ENCODE data around the gene TMEM156.
A peak's percentile ranks its signal among the peaks of the same experiment; 100 is the strongest.

Gene TMEM156

DNA sequence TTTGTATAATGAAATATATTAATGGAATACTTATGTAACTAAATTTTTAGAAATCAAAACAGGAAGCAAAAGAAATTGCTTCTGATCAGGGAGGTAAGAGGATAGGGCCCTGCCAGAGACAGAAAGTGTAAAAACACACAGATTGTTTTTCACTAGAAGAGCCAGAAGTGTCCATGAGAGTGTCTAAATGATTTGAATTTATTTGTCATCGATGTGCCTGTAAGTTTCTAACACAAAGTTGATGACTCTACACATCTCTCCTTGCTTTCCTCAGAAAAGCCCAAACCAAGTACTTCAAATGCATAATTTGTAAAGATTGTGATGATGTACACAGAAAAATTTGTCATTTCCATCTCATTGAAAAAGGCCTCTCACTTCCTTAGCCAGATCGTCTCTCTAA is 80.6 kb downstream of the TMEM156 start:
- ChIA-PET POLR2A (interaction anchor here (0.6 kb wide), 1 partner anchor 166 kb away, joined by 4 read pairs; no protein-coding TSS in a partner anchor), CTCF (interaction anchor here (0.9 to 5.9 kb wide), 3 partner anchors 13 to 184 kb away, joined by 3 to 33 read pairs (median 12); no protein-coding TSS in a partner anchor)
- TF ChIP-seq CTCF (IDR thresholded peaks at IDR 0.05; ENCODE audit: insufficient read depth, low read length, missing control alignments), result no peak
- no peak for DNase-seq (ENCODE audit: low read depth, low spot score)
- H3K4me3 ChIP-seq (ENCODE audit: low read depth, low read length), result no peak overlapping the region

DNA sequence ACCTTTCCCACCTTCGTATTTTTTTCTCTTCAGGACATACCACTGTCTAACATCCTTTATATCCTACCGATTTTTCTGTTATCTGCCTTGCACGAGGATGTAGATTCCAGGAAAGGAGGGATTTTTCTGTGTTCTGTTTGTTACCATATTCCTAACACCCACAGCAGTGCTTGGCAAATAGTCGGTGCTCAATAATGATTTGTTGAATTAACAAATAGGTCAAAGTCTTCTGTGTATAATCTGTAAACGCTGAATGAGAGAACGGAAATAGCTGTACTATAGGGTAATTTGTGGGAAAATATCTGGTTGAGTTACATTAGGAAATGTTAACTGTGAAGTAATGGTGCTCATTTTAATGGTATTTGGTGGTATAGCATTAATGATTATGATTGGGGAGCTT is 81.5 kb downstream of the TMEM156 start:
- ChIA-PET CTCF (interaction anchor here (1.2 to 5.9 kb wide), 3 partner anchors 14 to 185 kb away, joined by 3 to 33 read pairs (median 12); no protein-coding TSS in a partner anchor), POLR2A (no interaction called here)

DNA sequence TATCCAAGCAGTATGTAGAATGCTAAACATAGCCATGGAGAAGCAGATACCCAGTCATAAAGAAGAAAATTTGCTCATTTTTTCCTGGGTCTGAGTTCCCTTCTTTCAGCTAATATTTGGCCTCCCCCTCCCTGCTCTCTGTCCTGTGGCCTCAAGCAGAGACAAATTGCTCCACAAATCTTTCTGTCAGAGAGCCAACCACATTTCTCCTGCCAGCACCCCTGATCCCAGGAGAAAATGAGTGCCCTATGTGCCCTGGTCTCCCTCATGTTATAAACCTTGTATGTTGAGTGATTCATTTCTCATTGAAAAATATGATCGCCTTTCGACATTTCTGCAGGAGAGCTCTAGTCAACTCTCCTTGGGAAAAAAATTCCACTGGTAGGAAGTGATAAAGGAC is 82.0 kb downstream of the TMEM156 start:
- no peak for DNase-seq (ENCODE audit: low read depth, low spot score)
- no peak for TF ChIP-seq CTCF (IDR thresholded peaks at IDR 0.05; ENCODE audit: insufficient read depth, low read length, missing control alignments)

More for the DNA sequence above, 81.5 kb downstream of the TMEM156 start:
- H3K4me3 ChIP-seq (ENCODE audit: low read depth, low read length), result no peak overlapping the region
- no peak for DNase-seq (ENCODE audit: low read depth, low spot score)
- no peak for TF ChIP-seq CTCF (IDR thresholded peaks at IDR 0.05; ENCODE audit: insufficient read depth, low read length, missing control alignments)

DNA sequence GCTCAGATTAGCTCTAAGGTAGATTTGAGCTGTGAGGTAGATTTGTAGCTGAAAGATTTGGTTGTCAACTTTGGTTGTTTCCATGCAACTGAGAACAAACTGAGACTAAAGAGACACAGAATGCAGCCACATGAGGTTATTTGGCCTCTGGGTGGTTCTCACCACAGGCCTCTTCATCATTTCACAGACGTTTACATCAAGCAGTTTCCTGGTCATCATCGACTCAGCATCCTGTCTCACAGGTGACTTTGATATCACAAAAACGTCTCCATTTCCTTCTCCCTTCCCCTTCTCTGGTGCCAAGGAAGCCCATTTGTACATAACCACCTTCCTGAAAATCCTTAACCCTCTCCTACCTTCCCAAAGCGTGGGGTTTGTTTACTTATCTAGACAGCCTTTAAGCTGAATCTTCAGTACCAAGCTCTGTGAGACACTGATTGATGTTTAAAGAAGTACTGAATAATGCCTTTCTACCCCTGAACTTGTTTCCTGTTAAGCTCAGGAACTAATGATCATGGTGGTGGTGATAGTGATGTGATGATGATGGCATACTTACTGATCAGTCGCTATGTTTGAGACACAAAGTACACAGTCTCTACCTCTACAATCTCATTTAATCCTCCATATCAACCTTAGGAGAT is 82.7 kb downstream of the TMEM156 start:
- H3K4me3 ChIP-seq (ENCODE audit: low read depth, low read length), result no peak overlapping the region
- DNase-seq (ENCODE audit: low read depth, low spot score), result no peak
- POLR2A ChIA-PET, result interaction anchor here (1.0 kb wide), 1 partner anchor 32 kb away, joined by 3 read pairs; no protein-coding TSS in a partner anchor
- no peak for TF ChIP-seq CTCF (IDR thresholded peaks at IDR 0.05; ENCODE audit: insufficient read depth, low read length, missing control alignments)
- CTCF ChIA-PET, result interaction anchor here (0.6 to 5.9 kb wide), 6 partner anchors 10 to 189 kb away, joined by 3 to 33 read pairs (median 4); no protein-coding TSS in a partner anchor

More for the DNA sequence above, 82.0 kb downstream of the TMEM156 start:
- CTCF ChIA-PET, result interaction anchor here (0.6 to 5.9 kb wide), 7 partner anchors 9 to 190 kb away, joined by 3 to 33 read pairs (median 3); no protein-coding TSS in a partner anchor
- POLR2A ChIA-PET, result no interaction called here
- no peak overlapping the region for H3K4me3 ChIP-seq (ENCODE audit: low read depth, low read length)

DNA sequence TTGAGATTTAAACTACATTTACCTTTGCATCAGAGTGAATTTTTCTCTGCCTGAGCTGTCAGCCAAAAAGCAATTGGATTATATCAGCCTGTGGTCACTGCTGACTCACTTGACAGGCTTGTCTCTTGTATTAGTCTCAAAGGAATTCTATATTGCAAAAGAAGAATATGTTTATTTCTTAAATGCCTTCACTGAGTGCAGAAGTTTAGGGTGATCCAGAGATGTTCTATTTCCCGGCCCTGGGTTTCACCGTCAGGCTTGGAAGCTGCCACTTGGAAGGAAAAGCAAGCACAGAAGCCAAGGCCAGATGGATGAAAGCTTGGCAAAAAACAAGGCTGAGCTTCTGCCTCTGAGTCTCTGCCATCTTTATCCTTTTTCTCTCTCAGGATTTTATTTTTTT is 83.7 kb downstream of the TMEM156 start:
- TF ChIP-seq CTCF (IDR thresholded peaks at IDR 0.05; ENCODE audit: insufficient read depth, low read length, missing control alignments), result no peak
- peak; percentile 78 for DNase-seq (ENCODE audit: low read depth, low spot score)
- POLR2A ChIA-PET, result interaction anchor here (0.6 to 1.1 kb wide), 4 partner anchors 31 to 166 kb away, joined by 3 to 4 read pairs (median 3); no protein-coding TSS in a partner anchor
- H3K4me3 ChIP-seq (ENCODE audit: low read depth, low read length), result no peak overlapping the region
- CTCF ChIA-PET, result interaction anchor here (1.9 to 5.9 kb wide), 3 partner anchors 11 to 187 kb away, joined by 5 to 33 read pairs (median 12); no protein-coding TSS in a partner anchor

GRCh38 chr4:38946919-38947318 is 85.3 kb downstream of the TMEM156 start:
- no peak for TF ChIP-seq CTCF (IDR thresholded peaks at IDR 0.05; ENCODE audit: insufficient read depth, low read length, missing control alignments)
- CTCF ChIA-PET, result interaction anchor here (5.9 kb wide), 1 partner anchor 189 kb away, joined by 33 read pairs; no protein-coding TSS in a partner anchor
- H3K4me3 ChIP-seq (ENCODE audit: low read depth, low read length), result no peak overlapping the region
- POLR2A ChIA-PET, result interaction anchor here (0.6 kb wide), 1 partner anchor 99 kb away, joined by 3 read pairs; no protein-coding TSS in a partner anchor
- DNase-seq (ENCODE audit: low read depth, low spot score), result no peak

Measured in AG04449 (cell line).